ENCODE measurements around the gene PMEPA1. TPM values are rescaled to one million over a fixed set of nuclear protein-coding genes. Genes with fewer than 3 reads are reported as not detected.

Gene PMEPA1
- total RNA-seq, 1 experiment from 2014 or later = 15.0 TPM

- Histone ChIP-seq H3K36me3 (peaks cover 9% of the 10 kb centered on the region; the same call in 1 of the 2 replicates), H3K27ac (no peak overlapping the region), H3K27me3 (no peaks in the 10 kb centered on the region), H3K4me1 (peaks cover 15% of the 10 kb centered on the region), H3K9me3 (replicated peaks) (no peaks in the 10 kb centered on the region), H3K4me3 (no peak overlapping the region)
- no peak for DNase-seq
Measured at GRCh38 chr20:57686931-57687652, 22.7 kb downstream of the PMEPA1 start.

DNA sequence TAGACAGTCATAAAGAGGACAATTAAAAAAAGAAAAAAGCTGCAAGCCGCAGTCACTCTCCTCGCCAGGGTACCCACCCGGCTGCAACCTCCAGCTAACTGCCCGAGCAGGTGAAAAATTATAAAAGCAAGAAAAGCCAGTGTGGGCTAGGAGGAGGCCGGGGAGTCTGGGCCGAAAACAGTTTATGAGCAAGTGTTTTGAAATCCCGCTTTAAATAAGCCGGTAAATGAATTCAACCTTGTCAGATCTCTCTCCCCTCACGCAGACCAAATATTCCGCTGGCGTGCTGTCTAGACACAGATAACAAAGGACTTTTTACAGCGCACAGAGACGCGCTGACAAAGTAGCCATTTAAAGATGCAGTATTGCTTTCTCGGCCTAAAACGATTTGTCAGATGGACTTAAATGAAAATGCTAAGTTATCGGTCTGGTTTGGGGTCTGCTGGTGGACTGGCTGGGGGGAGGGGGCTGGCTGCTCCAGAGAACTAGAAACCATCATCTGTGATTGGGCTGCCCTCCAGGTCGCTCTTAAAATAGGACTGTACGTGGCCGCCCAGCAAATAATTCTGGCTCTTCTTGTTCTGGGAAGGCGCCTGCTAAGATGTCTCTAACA is 24.6 kb downstream of the PMEPA1 start:
- DNase-seq = no peak
- peaks cover 25% of the 10 kb centered on the region for H3K4me1 ChIP-seq
- H3K27ac ChIP-seq = no peak overlapping the region
- no peak overlapping the region for H3K4me3 ChIP-seq
- H3K27me3 ChIP-seq = no peaks in the 10 kb centered on the region
- H3K9me3 ChIP-seq (replicated peaks) = no peaks in the 10 kb centered on the region
- H3K36me3 ChIP-seq = peaks cover 8% of the 10 kb centered on the region; the same call in 1 of the 2 replicates

- H3K27ac ChIP-seq = no peak overlapping the region
- DNase-seq = no peak
- H3K9me3 ChIP-seq (replicated peaks) = no peaks in the 10 kb centered on the region
- peaks cover 29% of the 10 kb centered on the region for H3K4me1 ChIP-seq
- no peak overlapping the region for H3K4me3 ChIP-seq
- H3K36me3 ChIP-seq = peaks cover 8% of the 10 kb centered on the region; the same call in 1 of the 2 replicates
- H3K27me3 ChIP-seq = no peaks in the 10 kb centered on the region
Measured at GRCh38 chr20:57684808-57685140, 25.0 kb downstream of the PMEPA1 start.

DNA sequence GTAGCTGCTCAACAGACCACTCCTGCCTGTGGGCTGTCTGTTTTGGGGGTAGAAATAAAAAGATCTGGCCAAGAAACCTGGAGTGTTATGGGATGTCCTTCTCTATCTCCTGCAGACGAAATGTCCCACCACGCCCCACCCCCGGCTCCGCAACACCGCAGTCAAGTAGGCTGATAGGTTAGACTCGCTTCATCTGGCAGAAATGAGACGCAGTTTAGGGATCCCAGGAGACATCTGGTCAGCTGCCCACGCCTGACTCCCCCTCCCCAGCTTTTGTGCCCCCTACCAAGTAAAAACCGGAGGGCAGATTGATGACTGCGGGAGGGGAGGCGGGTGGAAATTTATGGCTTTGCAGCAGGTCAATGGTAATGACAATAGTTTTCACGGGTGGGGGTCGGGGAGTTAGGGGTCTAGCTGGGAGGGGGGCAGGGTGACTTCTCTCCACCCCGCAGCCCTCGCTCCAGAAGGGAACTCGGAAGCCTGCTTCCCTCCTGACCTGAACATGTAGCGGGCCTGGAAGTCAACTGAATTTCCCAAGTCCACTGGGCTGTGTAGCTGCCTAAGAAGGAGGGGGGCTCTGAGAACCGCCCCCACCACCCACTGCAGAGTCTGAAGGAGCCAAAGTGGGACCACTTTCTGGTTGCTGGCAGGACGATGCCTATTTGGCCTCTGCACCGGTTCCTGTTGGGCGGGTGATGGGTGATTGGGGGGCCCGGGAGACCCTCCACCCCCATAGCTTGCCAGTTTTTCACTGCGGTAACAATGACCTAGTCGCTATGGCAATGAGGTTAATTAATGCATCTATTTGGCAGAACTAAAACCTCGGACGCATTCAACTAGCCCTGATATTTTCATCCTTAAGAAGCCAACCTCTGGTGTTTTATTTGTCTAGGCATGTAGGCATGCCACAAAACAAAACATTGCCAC is 25.7 kb downstream of the PMEPA1 start:
- peaks cover 30% of the 10 kb centered on the region for H3K4me1 ChIP-seq
- H3K27ac ChIP-seq = no peak overlapping the region
- no peaks in the 10 kb centered on the region for H3K27me3 ChIP-seq
- peaks cover 8% of the 10 kb centered on the region; the same call in 1 of the 2 replicates for H3K36me3 ChIP-seq
- H3K9me3 ChIP-seq (replicated peaks) = no peaks in the 10 kb centered on the region
- DNase-seq = no peak
- no peak overlapping the region for H3K4me3 ChIP-seq

- DNase-seq = no peak
- no peak overlapping the region for H3K4me3 ChIP-seq
- H3K9me3 ChIP-seq (replicated peaks) = no peaks in the 10 kb centered on the region
- no peak overlapping the region for H3K27ac ChIP-seq
- H3K36me3 ChIP-seq = peaks cover 7% of the 10 kb centered on the region
- H3K4me1 ChIP-seq = peaks cover 28% of the 10 kb centered on the region
- no peaks in the 10 kb centered on the region for H3K27me3 ChIP-seq
Measured at GRCh38 chr20:57683287-57683686, 26.5 kb downstream of the PMEPA1 start.

- no peaks in the 10 kb centered on the region for H3K9me3 ChIP-seq (replicated peaks)
- H3K27ac ChIP-seq = no peak overlapping the region
- peaks cover 23% of the 10 kb centered on the region for H3K4me1 ChIP-seq
- H3K36me3 ChIP-seq = peaks cover 10% of the 10 kb centered on the region
- no peak for DNase-seq
- no peak overlapping the region for H3K4me3 ChIP-seq
- H3K27me3 ChIP-seq = no peaks in the 10 kb centered on the region
Measured at GRCh38 chr20:57682184-57683101, 27.4 kb downstream of the PMEPA1 start.

- Histone ChIP-seq H3K36me3 (peaks cover 13% of the 10 kb centered on the region), H3K27me3 (no peaks in the 10 kb centered on the region), H3K4me1 (peaks cover 15% of the 10 kb centered on the region), H3K9me3 (replicated peaks) (no peaks in the 10 kb centered on the region), H3K4me3 (no peak overlapping the region), H3K27ac (peak overlapping the region; percentile 3; the same call in 1 of the 2 replicates)
- DNase-seq = no peak
Measured at GRCh38 chr20:57680934-57681914, 28.6 kb downstream of the PMEPA1 start.

- Histone ChIP-seq H3K4me3 (no peak overlapping the region), H3K27me3 (no peaks in the 10 kb centered on the region), H3K27ac (peak overlapping the region; percentile 3; the same call in 1 of the 2 replicates), H3K36me3 (peaks cover 23% of the 10 kb centered on the region), H3K9me3 (replicated peaks) (no peaks in the 10 kb centered on the region), H3K4me1 (peaks cover 15% of the 10 kb centered on the region)
- peak; percentile 67 to 77 for DNase-seq
Measured at GRCh38 chr20:57680131-57680716, 29.6 kb downstream of the PMEPA1 start.

DNA sequence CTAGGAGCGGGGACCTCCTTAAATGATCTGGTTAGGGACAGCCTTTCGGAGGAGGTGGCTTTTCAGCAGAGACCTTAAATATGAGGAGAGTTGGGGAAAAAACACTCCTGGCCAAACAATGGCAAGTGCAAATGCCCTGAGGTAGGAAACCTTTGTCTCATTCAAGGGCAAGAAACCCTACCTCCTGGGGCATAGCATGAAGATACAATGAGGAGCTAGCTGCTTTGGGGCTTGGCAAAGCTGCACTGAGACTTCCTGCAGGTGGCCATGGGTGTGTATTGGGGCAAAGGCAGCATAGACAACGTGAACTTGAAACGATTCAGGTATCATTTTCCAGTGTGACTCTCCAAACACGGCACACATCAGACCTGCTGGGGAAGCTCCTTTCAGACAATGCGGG is 30.7 kb downstream of the PMEPA1 start:
- peaks cover 15% of the 10 kb centered on the region for H3K4me1 ChIP-seq
- H3K4me3 ChIP-seq = no peak overlapping the region
- H3K27me3 ChIP-seq = no peaks in the 10 kb centered on the region
- H3K27ac ChIP-seq = no peak overlapping the region
- H3K36me3 ChIP-seq = peaks cover 30% of the 10 kb centered on the region
- DNase-seq = no peak
- H3K9me3 ChIP-seq (replicated peaks) = no peaks in the 10 kb centered on the region

DNA sequence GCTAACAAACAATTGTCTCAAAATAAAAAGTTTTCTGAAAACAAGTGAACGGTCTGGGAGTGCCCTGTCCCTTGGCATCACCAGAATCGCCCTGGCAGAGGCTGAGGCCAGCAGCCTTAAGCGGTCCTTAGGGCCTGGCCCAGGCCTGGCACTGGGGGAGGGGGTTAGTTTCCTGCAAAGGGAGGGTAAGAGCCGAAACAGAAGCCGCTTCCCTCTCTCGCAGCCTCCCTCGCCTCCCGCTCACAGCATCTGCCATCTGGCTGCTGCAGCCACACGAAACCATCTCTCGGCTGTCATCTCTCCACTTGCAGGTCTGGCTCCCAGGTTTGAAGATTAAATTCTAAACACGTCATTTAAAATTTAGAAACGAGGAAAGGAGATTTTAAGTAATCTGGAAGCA is 31.5 kb downstream of the PMEPA1 start:
- Histone ChIP-seq H3K4me1 (peaks cover 15% of the 10 kb centered on the region), H3K36me3 (peaks cover 30% of the 10 kb centered on the region), H3K4me3 (no peak overlapping the region), H3K9me3 (replicated peaks) (no peaks in the 10 kb centered on the region), H3K27ac (no peak overlapping the region), H3K27me3 (no peaks in the 10 kb centered on the region)
- DNase-seq = no peak

- Histone ChIP-seq H3K4me1 (peaks cover 15% of the 10 kb centered on the region), H3K27me3 (no peaks in the 10 kb centered on the region), H3K27ac (no peak overlapping the region), H3K4me3 (no peak overlapping the region), H3K9me3 (replicated peaks) (no peaks in the 10 kb centered on the region), H3K36me3 (peaks cover 30% of the 10 kb centered on the region)
- no peak for DNase-seq
Measured at GRCh38 chr20:57677584-57677982, 32.2 kb downstream of the PMEPA1 start.

DNA sequence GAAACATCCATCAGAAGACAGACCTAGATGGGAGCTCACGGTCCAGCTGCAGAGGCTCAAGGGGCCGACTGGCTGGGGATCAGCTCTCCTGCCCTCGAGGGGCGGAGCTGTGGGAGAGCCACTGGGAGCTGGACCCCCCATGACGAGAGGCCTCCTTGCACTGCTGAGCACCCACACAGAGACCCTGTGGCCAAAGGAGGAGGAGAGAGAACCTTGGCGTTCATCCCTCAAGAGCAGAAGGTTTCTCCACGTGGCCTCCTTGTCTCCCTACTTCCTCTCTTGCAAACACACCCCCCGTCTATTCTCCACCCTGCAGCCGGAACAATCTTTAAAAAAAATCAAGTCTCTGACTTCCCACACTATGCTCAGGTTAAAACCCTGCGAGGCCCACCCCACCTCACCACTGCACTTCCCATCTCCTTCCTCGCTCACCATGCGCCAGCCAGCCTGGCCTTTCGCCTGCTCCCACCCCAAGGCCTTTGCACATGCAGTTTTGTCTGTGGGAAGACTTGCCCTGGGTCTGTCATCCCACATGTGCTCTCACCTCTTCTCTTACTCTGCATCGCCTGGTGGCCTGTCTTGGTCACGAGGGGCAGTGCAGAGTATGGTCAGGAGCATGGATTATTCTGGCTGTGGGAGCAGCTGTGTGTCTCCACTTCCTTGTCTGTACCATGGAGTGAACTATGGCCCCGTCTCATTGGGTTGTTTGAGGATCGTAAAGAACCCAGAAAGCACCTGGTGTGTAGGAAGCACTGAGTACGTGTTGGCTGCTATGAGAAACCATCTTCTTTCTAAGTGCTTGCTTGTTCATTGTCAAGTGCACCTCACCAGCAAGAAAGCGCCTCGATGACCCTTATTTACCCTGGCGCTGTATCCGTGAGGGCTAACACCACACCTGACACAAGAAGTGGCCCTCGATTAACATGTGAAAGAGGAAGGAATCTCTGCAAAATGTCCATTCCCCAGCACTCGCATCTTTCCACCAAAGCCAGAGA is 32.9 kb downstream of the PMEPA1 start:
- H3K4me1 ChIP-seq = peaks cover 15% of the 10 kb centered on the region
- H3K27me3 ChIP-seq = no peaks in the 10 kb centered on the region
- H3K9me3 ChIP-seq (replicated peaks) = no peaks in the 10 kb centered on the region
- H3K4me3 ChIP-seq = no peak overlapping the region
- DNase-seq = no peak
- peaks cover 28% of the 10 kb centered on the region for H3K36me3 ChIP-seq
- H3K27ac ChIP-seq = no peak overlapping the region
